LHCN-M2 (cell line): ENCODE data around the gene DKC1. TPM values are rescaled to one million over a fixed set of nuclear protein-coding genes. Genes with fewer than 3 reads are reported as not detected.

Source experiments
- DNase-seq: peaks from one replicate; pipeline ENCODE4 v3.0.0-alpha.2; 2012; ENCODE audit warnings: low read depth
- polyA plus RNA-seq: library from polyadenylated mRNA; unstranded; fragments of >200 nt; gene quantifications from one replicate; pipeline ENCODE4 v1.2.1, GENCODE V29; 2012; ENCODE audit warnings: missing spikeins
- total RNA-seq: library from RNA; depleted of rRNA; stranded (reverse); fragments of >200 nt; gene quantifications from 2 replicates; pipeline ENCODE4 v1.2.3, GENCODE V29; 2014; rRNA removed

DKC1 gene
- total RNA-seq: 40.5 and 46.2 TPM in 2 replicates
- polyA plus RNA-seq: 33.2 TPM

- peak; percentile 90 for DNase-seq
These were observed at the start of gene DKC1 for GRCh38 chrX:154762537-154763296. DKC1 (plus strand) TSS chrX:154762864; CDS start chrX:154762966, 102 bp downstream.

GRCh38 chrX:154714925-154715324, 47.7 kb upstream of the DKC1 start:
- DNase-seq: no peak

GRCh38 chrX:154715825-154716224, 46.8 kb upstream of the DKC1 start:
- DNase-seq: no peak

GRCh38 chrX:154717824-154718223, 44.8 kb upstream of the DKC1 start:
- peak; percentile 77 for DNase-seq

GRCh38 chrX:154718616-154719015, 44.0 kb upstream of the DKC1 start:
- no peak for DNase-seq

GRCh38 chrX:154719132-154719675, 43.5 kb upstream of the DKC1 start:
- peak; percentile 59 for DNase-seq

- DNase-seq: no peak
These were observed 42.6 kb upstream of the DKC1 start for GRCh38 chrX:154720067-154720466.

GRCh38 chrX:154721155-154721554, 41.5 kb upstream of the DKC1 start:
- DNase-seq: no peak

- no peak for DNase-seq
These were observed 37.5 kb upstream of the DKC1 start for GRCh38 chrX:154724993-154725756.

GRCh38 chrX:154727418-154727817, 35.2 kb upstream of the DKC1 start:
- DNase-seq: no peak

GRCh38 chrX:154727871-154728270, 34.8 kb upstream of the DKC1 start:
- peak; percentile 60 for DNase-seq

- no peak for DNase-seq
These were observed 34.1 kb upstream of the DKC1 start for GRCh38 chrX:154728431-154729190.

GRCh38 chrX:154729439-154729838, 33.2 kb upstream of the DKC1 start:
- no peak for DNase-seq

GRCh38 chrX:154730253-154730891, 32.3 kb upstream of the DKC1 start:
- DNase-seq: peak; percentile 59

- DNase-seq: no peak
These were observed 31.5 kb upstream of the DKC1 start for GRCh38 chrX:154731184-154731583.

GRCh38 chrX:154731881-154732280, 30.8 kb upstream of the DKC1 start:
- no peak for DNase-seq

GRCh38 chrX:154732421-154733065, 30.1 kb upstream of the DKC1 start:
- peak; percentile 66 for DNase-seq

- DNase-seq: no peak
These were observed 29.6 kb upstream of the DKC1 start for GRCh38 chrX:154733066-154733425.

GRCh38 chrX:154734061-154734781, 28.4 kb upstream of the DKC1 start:
- DNase-seq: peak; percentile 52
